Esophagus muscularis mucosa (tissue), 4 donors: ENCODE results near the gene DNM3. TPM values are rescaled to one million over a fixed set of nuclear protein-coding genes. Genes with fewer than 3 reads are reported as not detected.
A peak's percentile ranks its signal among the peaks of the same experiment; 100 is the strongest.

Experiments used
- DNase-seq: peaks from one replicate; pipeline ENCODE4 v3.0.0-alpha.2; 2017; ENCODE audit errors: extremely low spot score
- H3K27ac ChIP-seq, 4 donors: fragments of 200-600 bp; sonication (generic); replicated peaks in 1 of 4; 1 replicate in 3 of 4; 2 replicates in 1 of 4; pipeline ENCODE4 v1.5.1; 2016 to 2019; ENCODE audit warnings: mild to moderate bottlenecking in 1 of 4
- H3K27me3 ChIP-seq, 4 donors: fragments of 200-600 bp; sonication (generic); one replicate each; pipeline versions ENCODE4 v1.5.1 to v1.6.0; 2016 to 2019
- H3K36me3 ChIP-seq, 4 donors: fragments of 200-600 bp; sonication (generic); one replicate each; pipeline ENCODE4 v1.5.1; 2016 to 2019
- H3K4me1 ChIP-seq, 4 donors: fragments of 200-600 bp; sonication (generic); one replicate each; pipeline ENCODE4 v1.5.1; 2016 to 2019
- H3K4me3 ChIP-seq, 4 donors: fragments of 200-600 bp; sonication (generic); 1 replicate in 2 of 4; 2 replicates in 2 of 4; pipeline ENCODE4 v1.5.1; 2016 to 2019; ENCODE audit warnings: mild to moderate bottlenecking in 4 of 4, moderate library complexity in 1 of 4
- H3K9me3 ChIP-seq, 4 donors: fragments of 200-600 bp; sonication (generic); 1 replicate in 3 of 4; 2 replicates in 1 of 4; pipeline ENCODE4 v1.5.1; 2016 to 2019
- EP300 ChIP-seq: sonication (generic); formaldehyde crosslinking; IDR thresholded peaks from one replicate; pipeline ENCODE4 v1.6.1; 2017; ENCODE audit warnings: antibody characterized with exemption
- POLR2A ChIP-seq: fragments of 450-650 bp; IDR thresholded peaks from one replicate; pipeline ENCODE4 v1.6.1; 2017; ENCODE audit warnings: antibody characterized with exemption, moderate library complexity, mild to moderate bottlenecking, low read depth
- POLR2AphosphoS5 ChIP-seq, 2 donors: sonication (generic); formaldehyde crosslinking; IDR thresholded peaks; one replicate each; pipeline ENCODE4 v1.6.1; 2017; ENCODE audit warnings: antibody characterized with exemption in 2 of 2
- WGBS: methylation state at CpG from one replicate; pipeline ENCODE4 v1.1.5; 2018; 5-methylcytosine and 5-hydroxymethylcytosine counted together
- intact Hi-C: fragments of 100-400 bp; cut with DNase I; formaldehyde crosslinking; loops from one replicate; pipeline ENCODE4 v1.15.1; 2023
- total RNA-seq, 4 donors: library from RNA; depleted of rRNA; stranded (reverse); fragments of >200 nt; gene quantifications; one replicate each; pipeline versions ENCODE4 v1.1.0 to v1.2.1, GENCODE V29; 2016
- TF ChIP-seq, protein P1 (sequence below), 3 experiments: fragments of 200-600 bp in 2 of 3; fragments of 450-650 bp in 1 of 3; sonication (generic) in 2 of 3; IDR thresholded peaks; one replicate each; pipeline ENCODE4 v1.5.1; 2017 to 2019; ENCODE audit warnings: antibody characterized with exemption in 3 of 3, mild to moderate bottlenecking in 2 of 3, moderate library complexity in 1 of 3

DNM3 gene
- total RNA-seq, 4 donors from 2014 or later = 3.3 to 6.4 (median 3.9) TPM

DNA sequence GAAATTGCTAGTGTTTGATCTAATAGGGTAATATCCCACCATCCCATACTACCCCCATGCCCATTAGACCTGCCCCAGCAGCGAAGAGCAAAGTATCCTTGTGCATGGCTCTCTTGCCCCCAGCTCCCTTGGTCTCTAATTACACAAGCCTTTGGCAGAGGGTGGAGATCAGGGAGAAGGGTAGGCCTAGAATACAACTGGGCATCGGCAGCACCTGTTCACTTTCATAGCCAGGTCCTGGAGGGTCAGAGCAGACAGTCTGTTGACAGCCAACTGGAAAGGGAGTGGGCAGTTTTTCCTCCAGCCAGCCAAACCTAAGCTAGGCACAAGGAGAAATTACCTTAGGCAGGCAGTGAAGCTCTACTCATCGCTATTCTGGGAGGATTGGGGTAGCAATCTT lies 605.2 kb downstream of the DNM3 start:
- intact Hi-C loops = no loop called here
- TF ChIP-seq, protein P1, sequence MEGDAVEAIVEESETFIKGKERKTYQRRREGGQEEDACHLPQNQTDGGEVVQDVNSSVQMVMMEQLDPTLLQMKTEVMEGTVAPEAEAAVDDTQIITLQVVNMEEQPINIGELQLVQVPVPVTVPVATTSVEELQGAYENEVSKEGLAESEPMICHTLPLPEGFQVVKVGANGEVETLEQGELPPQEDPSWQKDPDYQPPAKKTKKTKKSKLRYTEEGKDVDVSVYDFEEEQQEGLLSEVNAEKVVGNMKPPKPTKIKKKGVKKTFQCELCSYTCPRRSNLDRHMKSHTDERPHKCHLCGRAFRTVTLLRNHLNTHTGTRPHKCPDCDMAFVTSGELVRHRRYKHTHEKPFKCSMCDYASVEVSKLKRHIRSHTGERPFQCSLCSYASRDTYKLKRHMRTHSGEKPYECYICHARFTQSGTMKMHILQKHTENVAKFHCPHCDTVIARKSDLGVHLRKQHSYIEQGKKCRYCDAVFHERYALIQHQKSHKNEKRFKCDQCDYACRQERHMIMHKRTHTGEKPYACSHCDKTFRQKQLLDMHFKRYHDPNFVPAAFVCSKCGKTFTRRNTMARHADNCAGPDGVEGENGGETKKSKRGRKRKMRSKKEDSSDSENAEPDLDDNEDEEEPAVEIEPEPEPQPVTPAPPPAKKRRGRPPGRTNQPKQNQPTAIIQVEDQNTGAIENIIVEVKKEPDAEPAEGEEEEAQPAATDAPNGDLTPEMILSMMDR (IDR thresholded peaks at IDR 0.05) = no peak
- TF ChIP-seq EP300 (no peak), POLR2AphosphoS5 (IDR thresholded peaks at IDR 0.05) (no peak), POLR2A (no peak)
- DNase-seq = peak; percentile 57

DNA sequence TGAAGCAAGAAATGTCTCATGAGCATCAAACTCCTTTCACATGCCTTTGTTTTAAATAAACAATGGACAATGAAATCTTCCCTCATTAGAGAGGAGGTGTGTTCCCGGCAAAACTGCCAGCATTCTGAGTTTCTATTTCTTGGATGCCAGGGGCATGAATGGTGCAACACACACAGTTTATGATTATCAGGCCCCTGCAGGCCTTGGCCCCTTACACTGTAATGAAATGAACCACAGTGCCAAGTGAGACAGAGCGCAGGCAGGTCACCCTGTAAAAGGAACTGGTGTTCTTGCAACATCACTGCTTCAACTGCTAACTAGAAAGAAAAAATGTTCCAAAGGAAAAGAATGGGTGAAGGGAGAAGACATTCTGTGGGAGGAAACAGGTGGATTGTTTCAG lies 606.3 kb downstream of the DNM3 start:
- Histone ChIP-seq H3K27me3 (no peaks in the 10 kb centered on the region), H3K4me3 (no peak overlapping the region), H3K4me1 (peaks cover 5 to 23% (median 18%) of the 10 kb centered on the region in 4 donors), H3K27ac (no peak overlapping the region), H3K9me3 (no peaks in the 10 kb centered on the region), H3K36me3 (no peaks in the 10 kb centered on the region)
- intact Hi-C loops = no loop called here
- TF ChIP-seq EP300 (no peak), POLR2A (no peak), POLR2AphosphoS5 (IDR thresholded peaks at IDR 0.05) (no peak)
- TF ChIP-seq, protein P1 (IDR thresholded peaks at IDR 0.05) = no peak
- peak; percentile 60 for DNase-seq
- WGBS = 61% methylated on average over 2 of the region's 2 CpGs

More for the DNA sequence above, 605.2 kb downstream of the DNM3 start:
- H3K9me3 ChIP-seq = no peaks in the 10 kb centered on the region
- no peak overlapping the region for H3K4me3 ChIP-seq
- 100% methylated on average over 3 of the region's 3 CpGs for WGBS
- peaks cover 0 to 10% (median 0%) of the 10 kb centered on the region in 4 donors for H3K36me3 ChIP-seq
- H3K27me3 ChIP-seq = no peaks in the 10 kb centered on the region
- peaks cover 16 to 34% (median 29%) of the 10 kb centered on the region in 4 donors for H3K4me1 ChIP-seq
- H3K27ac ChIP-seq = no peak overlapping the region

DNA sequence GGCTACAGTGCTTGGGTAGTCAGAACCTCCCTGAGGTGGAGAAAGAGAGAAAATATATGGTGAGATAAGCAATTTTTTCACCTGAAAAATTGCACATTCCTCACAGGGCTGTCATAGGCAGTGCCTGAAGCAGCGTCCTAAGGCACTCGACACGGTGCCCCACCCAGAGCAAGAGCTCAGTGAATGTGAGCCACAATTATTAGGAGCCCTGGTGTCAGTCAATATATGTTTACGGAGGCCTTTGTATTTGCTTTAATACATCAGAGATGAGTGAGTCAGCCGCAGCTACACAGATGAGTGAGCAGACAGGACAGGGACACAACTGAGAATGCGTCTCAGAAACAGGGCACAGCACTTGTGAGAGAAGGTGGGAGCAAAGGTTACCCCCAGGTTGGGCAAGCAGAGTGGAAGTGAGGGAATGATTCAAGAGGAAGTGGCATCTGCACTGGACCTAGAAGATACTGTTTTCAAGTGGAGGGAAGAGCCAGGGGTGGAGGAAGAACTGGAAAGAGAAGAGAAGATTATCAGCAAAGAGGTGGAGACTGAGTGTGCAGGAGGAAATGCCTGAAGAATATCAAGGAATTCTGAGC lies 607.8 kb downstream of the DNM3 start:
- Histone ChIP-seq H3K4me3 (no peak overlapping the region), H3K27ac (no peak overlapping the region), H3K4me1 (peaks cover 0 to 13% (median 10%) of the 10 kb centered on the region in 4 donors), H3K36me3 (no peaks in the 10 kb centered on the region), H3K9me3 (no peaks in the 10 kb centered on the region), H3K27me3 (no peaks in the 10 kb centered on the region)
- TF ChIP-seq POLR2A = no peak
- TF ChIP-seq, protein P1 (IDR thresholded peaks at IDR 0.05) = no peak
- TF ChIP-seq POLR2AphosphoS5 (IDR thresholded peaks at IDR 0.05) = no peak
- TF ChIP-seq EP300 = no peak
- intact Hi-C loops = no loop called here
- 78% methylated on average over 6 of the region's 6 CpGs for WGBS
- no peak for DNase-seq

DNA sequence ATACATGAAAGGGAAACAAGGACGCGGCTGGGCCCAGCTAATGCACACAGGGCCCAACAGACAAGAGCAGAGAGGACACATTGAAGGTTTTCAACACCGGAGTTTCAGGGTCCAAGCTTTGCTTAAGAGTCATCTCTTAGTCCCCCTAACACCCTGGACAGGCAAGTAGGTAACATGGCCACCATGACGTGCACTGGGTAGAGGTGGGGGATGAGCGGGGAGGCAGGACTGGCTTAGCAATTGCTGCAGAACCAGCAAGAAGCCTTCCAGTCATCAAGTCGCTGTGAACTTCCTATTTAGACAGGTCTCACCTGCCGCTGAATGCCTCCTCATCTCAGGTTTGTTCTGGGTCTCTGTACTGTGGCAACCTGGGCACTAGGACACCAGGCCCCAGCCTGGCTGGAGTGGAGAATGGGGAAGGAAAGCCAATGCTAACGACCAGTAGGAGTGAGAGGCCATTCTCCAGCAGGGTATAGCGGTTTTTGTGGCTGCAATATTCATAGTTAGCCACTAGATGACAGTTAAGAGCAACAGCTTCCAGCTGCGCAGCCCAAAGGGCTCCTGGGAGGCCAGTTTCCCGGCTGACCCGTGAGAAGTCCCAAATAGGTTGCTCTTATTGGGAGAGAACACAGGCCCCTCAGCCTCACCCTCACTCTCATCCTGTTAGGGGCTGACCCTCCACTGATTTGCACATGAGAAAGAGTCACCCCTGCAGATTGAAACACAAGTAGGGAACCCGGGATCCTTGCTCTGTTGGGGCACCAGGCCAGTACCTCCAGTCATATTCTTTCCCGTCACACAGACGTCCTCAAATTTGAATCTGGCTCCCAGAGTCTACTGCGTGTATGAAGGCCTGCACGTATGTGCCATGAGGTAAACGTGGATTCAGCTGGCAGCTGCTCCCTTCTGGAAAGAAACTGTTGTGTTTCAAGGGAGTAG lies 608.6 kb downstream of the DNM3 start:
- TF ChIP-seq POLR2A (no peak), EP300 (no peak), POLR2AphosphoS5 (IDR thresholded peaks at IDR 0.05) (peak in 1 of 2 donors; percentile 11)
- TF ChIP-seq, protein P1 (IDR thresholded peaks at IDR 0.05) = peak; percentile 84 to 97 (median 88)
- Histone ChIP-seq H3K4me1 (peaks cover 0 to 10% (median 8%) of the 10 kb centered on the region in 4 donors), H3K27ac (no peak overlapping the region), H3K36me3 (no peaks in the 10 kb centered on the region), H3K27me3 (no peaks in the 10 kb centered on the region), H3K4me3 (peak overlapping the region in 3 of 4 donors; percentile 11 to 26 (median 19)), H3K9me3 (no peaks in the 10 kb centered on the region)
- 52% methylated on average over 15 of the region's 18 CpGs for WGBS
- intact Hi-C loops = loop anchor here (10.0 kb wide), 1 partner anchor 255 kb away; no protein-coding TSS in a partner anchor
- DNase-seq = no peak
